ENCODE data around the gene HFE. TPM values are rescaled to one million over a fixed set of nuclear protein-coding genes. Genes with fewer than 3 reads are reported as not detected.

Gene HFE, protein sequence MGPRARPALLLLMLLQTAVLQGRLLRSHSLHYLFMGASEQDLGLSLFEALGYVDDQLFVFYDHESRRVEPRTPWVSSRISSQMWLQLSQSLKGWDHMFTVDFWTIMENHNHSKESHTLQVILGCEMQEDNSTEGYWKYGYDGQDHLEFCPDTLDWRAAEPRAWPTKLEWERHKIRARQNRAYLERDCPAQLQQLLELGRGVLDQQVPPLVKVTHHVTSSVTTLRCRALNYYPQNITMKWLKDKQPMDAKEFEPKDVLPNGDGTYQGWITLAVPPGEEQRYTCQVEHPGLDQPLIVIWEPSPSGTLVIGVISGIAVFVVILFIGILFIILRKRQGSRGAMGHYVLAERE
- total RNA-seq, result 10 to 100 TPM in 1 of 9 donors, 1 to 10 TPM in 8; 1.9 to 13.9 (median 3.0) TPM
- 1 to 10 TPM; 1.6 to 1.7 TPM for polyA plus RNA-seq
- long read RNA-seq, donor 1, full-length matches to known transcripts, result 1 of 4 reads
- long read RNA-seq, donor 1, partial matches to known transcripts, result 0 of 4 reads
- long read RNA-seq, donor 1, other reads (novel, unspliced or antisense), result 3 of 4 reads
- long read RNA-seq, donor 2, full-length matches to known transcripts, result 3 of 3 reads
- long read RNA-seq, donor 2, partial matches to known transcripts, result 0 of 3 reads
- long read RNA-seq, donor 2, other reads (novel, unspliced or antisense), result 0 of 3 reads
- long read RNA-seq, donor 3, partial matches to known transcripts, result 1 of 1 reads
- long read RNA-seq, donor 3, other reads (novel, unspliced or antisense), result 0 of 1 reads

DNA sequence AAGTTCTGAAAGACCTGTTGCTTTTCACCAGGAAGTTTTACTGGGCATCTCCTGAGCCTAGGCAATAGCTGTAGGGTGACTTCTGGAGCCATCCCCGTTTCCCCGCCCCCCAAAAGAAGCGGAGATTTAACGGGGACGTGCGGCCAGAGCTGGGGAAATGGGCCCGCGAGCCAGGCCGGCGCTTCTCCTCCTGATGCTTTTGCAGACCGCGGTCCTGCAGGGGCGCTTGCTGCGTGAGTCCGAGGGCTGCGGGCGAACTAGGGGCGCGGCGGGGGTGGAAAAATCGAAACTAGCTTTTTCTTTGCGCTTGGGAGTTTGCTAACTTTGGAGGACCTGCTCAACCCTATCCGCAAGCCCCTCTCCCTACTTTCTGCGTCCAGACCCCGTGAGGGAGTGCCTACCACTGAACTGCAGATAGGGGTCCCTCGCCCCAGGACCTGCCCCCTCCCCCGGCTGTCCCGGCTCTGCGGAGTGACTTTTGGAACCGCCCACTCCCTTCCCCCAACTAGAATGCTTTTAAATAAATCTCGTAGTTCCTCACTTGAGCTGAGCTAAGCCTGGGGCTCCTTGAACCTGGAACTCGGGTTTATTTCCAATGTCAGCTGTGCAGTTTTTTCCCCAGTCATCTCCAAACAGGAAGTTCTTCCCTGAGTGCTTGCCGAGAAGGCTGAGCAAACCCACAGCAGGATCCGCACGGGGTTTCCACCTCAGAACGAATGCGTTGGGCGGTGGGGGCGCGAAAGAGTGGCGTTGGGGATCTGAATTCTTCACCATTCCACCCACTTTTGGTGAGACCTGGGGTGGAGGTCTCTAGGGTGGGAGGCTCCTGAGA is at the start of gene HFE:
TSS of gene HFE (plus strand) at position 146 of the 832 bp plus-strand sequence. CDS start at position 158, 12 bp downstream.
- intact Hi-C loops (cut with DNase I), result no loop called here
- Histone ChIP-seq H3K27me3 (no peaks in the 10 kb centered on the region), H3K9me3 (no peaks in the 10 kb centered on the region), H3K4me1 (peaks cover 0 to 40% (median 18%) of the 10 kb centered on the region in 12 donors), H3K36me3 (peaks cover 0 to 4% (median 0%) of the 10 kb centered on the region in 9 donors), H3K27ac (peak within 1 kb of the TSS; percentile 67 to 91 (median 86)), H3K4me3 (peak within 1 kb of the TSS; percentile 52 to 82 (median 70))
- 4 to 8% (median 5%) methylated on average over 41 of the region's 41 CpGs for WGBS, 4 donors
- peak; percentile 43 to 79 (median 57) for DNase-seq
- no peak for TF ChIP-seq POLR2A (IDR thresholded peaks at IDR 0.05)
- TF ChIP-seq, protein P1, sequence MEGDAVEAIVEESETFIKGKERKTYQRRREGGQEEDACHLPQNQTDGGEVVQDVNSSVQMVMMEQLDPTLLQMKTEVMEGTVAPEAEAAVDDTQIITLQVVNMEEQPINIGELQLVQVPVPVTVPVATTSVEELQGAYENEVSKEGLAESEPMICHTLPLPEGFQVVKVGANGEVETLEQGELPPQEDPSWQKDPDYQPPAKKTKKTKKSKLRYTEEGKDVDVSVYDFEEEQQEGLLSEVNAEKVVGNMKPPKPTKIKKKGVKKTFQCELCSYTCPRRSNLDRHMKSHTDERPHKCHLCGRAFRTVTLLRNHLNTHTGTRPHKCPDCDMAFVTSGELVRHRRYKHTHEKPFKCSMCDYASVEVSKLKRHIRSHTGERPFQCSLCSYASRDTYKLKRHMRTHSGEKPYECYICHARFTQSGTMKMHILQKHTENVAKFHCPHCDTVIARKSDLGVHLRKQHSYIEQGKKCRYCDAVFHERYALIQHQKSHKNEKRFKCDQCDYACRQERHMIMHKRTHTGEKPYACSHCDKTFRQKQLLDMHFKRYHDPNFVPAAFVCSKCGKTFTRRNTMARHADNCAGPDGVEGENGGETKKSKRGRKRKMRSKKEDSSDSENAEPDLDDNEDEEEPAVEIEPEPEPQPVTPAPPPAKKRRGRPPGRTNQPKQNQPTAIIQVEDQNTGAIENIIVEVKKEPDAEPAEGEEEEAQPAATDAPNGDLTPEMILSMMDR (IDR thresholded peaks at IDR 0.05), result peak in 3 of 12 donors; percentile 23 to 34 (median 24)
- peak; percentile 12 to 78 (median 74) for ATAC-seq

DNA sequence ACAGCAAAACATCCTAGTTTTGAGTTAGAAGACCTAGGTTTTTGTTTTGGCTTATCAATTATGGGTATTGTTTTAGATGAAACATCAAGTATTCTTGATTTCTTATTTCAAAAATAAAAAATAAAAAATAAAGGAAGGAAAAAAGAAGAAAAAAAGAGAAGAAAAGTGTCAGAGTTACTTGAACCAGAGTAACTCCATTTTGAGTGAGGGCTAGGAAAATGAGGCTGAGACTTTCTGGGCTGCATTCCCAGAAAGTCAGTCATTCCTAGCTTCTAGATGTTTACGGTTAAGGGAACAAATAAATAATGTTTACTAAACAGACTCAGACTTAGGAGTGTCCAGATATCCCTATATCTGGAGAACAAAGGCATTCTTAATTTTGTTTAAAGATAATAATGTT is 45.3 kb upstream of the HFE start:
- intact Hi-C loops (cut with DNase I), result loop anchor here in 1 of 10 donors (5.0 kb wide), 1 partner anchor 115 kb away; a partner anchor contains a TSS
- TF ChIP-seq, protein P1 (IDR thresholded peaks at IDR 0.05), result no peak
- TF ChIP-seq POLR2A (IDR thresholded peaks at IDR 0.05), result no peak
- Histone ChIP-seq H3K4me3 (no peak overlapping the region), H3K27me3 (no peaks in the 10 kb centered on the region), H3K9me3 (no peaks in the 10 kb centered on the region), H3K36me3 (no peaks in the 10 kb centered on the region), H3K4me1 (peaks cover 0 to 23% (median 12%) of the 10 kb centered on the region in 12 donors), H3K27ac (no peak overlapping the region)
- no peak for DNase-seq
- no peak for ATAC-seq
- 89 to 92% (median 90%) methylated on average over 1 of the region's 1 CpG for WGBS, 4 donors

DNA sequence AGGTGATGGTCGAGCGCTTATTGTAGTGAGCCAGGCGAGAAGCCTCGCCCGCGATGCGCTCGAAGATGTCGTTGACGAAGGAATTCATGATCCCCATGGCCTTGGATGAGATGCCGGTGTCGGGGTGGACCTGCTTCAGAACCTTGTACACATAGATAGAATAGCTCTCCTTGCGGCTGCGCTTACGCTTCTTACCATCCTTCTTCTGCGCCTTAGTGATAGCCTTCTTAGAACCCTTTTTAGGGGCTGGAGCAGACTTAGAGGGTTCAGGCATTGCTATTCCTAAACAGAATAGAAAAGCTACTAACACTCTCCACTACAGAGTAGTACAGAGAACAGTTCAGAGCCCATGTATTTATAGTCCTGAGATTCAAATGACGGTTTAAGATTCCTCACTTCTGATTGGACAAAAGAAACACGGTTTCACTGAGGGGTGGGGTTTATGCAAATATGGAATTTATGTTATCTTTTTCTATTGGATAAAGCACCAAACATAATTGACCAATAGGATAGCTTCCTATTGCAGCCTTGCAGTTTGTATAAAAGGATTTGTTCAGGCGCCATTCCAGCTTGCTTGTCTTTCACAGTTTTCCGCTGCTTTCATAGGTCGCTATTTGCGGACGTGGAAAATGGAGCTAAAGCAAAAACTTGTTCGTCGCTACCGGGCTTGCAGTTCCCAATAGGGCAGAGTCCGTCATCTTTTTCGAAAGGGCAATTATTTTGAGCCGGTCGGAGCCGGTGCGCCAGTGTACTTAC is 43.7 kb upstream of the HFE start:
- WGBS, 4 donors, result 1% methylated on average over 30 to 32 of the region's 32 CpGs
- no peaks in the 10 kb centered on the region for H3K36me3 ChIP-seq

More for the DNA sequence above, 43.7 kb upstream of the HFE start:
- H3K9me3 ChIP-seq, result no peaks in the 10 kb centered on the region
- H3K27ac ChIP-seq, result peak overlapping the region; percentile 67 to 97 (median 92)
- intact Hi-C loops (cut with DNase I), result loop anchor here in 3 of 10 donors (1.0 to 5.0 kb wide), 3 partner anchors 10 to 114 kb away; a partner anchor contains a TSS
- peak; percentile 73 to 88 (median 76) for DNase-seq
- peak; percentile 87 to 95 (median 90) for ATAC-seq
- H3K4me1 ChIP-seq, result peaks cover 0 to 23% (median 12%) of the 10 kb centered on the region in 12 donors
- no peaks in the 10 kb centered on the region for H3K27me3 ChIP-seq
- peak; percentile 96 to 100 for TF ChIP-seq POLR2A (IDR thresholded peaks at IDR 0.05)
- TF ChIP-seq, protein P1 (IDR thresholded peaks at IDR 0.05), result no peak
- peak overlapping the region; percentile 24 to 68 (median 56) for H3K4me3 ChIP-seq

Data from heart left ventricle (tissue), 16 donors.